ENCODE measurements around the gene SEMA5A.

The SEMA5A gene

GRCh38 chr5:9194509-9194908, 351.4 kb downstream of the SEMA5A start:
- no peak for DNase-seq

GRCh38 chr5:9192266-9192665, 353.6 kb downstream of the SEMA5A start:
- no peak for DNase-seq

- no peak for DNase-seq
Measured at GRCh38 chr5:9189681-9190080, 356.2 kb downstream of the SEMA5A start.

- DNase-seq, result no peak
Measured at GRCh38 chr5:9188956-9189355, 356.9 kb downstream of the SEMA5A start.

DNA sequence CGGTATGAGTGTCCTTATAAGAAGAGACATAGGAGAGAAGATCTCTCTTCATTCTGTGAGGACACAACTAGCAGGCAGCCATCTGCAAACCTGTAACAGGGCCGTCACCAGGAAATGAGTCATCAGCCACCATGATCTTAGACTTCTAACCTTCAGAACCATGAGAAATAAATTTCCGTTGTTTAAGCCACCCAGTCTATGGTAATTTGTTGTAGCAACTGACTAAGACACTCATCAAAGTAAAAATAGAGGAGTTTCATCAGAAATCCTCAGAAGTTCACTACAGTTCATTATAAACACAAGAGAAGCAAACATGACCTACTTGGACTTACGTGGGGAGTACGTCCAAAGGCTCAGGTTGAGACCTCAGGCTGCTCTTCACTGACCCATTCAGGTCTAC, 357.7 kb downstream of the SEMA5A start:
- DNase-seq, result no peak

DNA sequence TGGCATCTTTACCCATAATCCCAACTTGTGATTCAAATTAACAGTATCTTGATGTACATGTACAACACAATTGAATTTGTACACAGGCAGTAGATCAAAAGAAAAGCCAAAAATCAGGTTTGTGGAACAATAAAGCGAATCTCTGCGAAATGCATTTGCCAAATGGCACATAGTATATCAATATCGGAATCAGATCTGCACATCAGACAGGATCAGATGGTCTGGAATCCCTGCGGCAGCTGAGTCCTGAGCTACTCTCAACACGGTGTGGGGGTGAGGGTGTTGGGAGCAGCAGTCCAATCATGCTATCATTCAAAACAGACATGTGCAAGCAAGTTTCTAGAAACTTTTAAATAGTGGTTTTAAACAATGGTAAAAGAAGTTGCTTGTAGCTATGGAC, 358.3 kb downstream of the SEMA5A start:
- DNase-seq, result no peak

DNA sequence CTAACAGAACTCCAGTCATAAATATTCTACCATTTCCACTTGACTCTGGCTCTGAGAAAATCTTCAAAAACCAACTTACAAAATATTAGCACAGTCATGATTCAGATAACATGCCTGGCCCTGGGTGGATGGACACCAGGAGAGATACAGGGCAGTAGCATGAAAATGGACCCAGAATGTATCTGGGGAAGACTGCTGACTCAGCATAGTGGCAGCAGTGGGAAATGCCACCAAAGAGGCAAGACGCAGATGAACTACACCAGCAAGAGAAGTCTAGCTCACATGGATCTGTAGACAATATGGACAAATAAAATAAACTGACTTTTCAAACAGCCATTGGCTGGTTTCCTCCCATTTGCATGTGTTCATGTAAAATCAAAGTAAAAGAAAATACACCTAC, 359.8 kb downstream of the SEMA5A start:
- DNase-seq, result no peak

- DNase-seq, result no peak
Measured at GRCh38 chr5:9183992-9184391, 361.9 kb downstream of the SEMA5A start.

GRCh38 chr5:9182899-9183695, 362.8 kb downstream of the SEMA5A start:
- no peak for DNase-seq

DNA sequence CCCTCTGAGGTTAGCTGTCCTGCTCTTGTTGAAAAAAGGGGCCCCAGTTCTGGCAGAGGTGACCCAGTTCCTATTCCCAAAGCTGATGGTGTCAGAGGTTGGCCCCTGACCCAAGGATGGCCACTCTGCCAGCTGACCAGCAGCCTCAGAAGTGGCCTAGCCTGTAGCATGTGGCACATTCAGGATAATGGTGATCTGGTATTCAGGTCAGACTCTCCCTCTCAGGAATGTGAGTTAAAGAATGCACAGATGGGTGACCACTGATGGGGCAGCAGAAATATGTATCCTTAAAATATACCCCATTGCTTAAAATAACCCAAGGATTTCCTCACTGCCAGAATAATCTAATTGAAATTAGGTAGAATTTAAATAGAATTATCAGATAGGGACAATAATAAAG, 369.2 kb downstream of the SEMA5A start:
- DNase-seq, result no peak

GRCh38 chr5:9174446-9174845, 371.4 kb downstream of the SEMA5A start:
- DNase-seq, result no peak

GRCh38 chr5:9173281-9174048, 372.4 kb downstream of the SEMA5A start:
- no peak for DNase-seq

DNA sequence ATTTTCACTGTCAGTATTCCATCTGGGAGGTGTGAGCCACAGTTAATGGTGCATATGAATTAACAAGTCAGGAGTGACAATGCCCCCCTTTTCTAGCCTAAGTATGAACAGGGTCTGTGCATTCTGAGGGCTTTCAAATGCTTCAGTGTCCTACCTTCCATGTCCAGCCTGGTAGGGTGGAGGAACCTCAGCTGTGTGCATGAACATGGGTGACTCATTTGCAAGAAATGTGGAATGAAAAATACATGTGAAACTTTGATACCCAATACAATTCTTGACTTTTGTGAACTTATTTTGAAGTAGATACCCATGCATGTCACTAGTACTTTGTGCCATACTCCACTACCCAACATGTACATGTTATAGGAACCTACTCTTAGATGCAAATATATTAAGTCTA, 375.8 kb downstream of the SEMA5A start:
- no peak for DNase-seq

DNA sequence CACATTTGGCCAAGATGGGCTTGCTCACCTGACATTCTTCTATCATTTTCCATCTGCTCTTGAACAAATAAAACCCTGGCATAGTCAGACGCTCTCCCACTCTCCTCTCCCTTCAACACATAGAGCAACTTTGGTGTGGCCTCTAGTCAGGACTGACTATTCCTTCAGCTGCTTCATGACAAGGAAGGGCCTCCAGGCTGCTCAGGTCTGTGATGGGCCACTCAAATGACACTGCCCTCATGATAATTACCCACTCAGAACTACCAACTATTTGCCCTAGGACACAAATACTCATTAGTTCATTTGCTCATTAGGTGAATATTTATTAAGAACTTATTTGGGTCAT, 376.3 kb downstream of the SEMA5A start:
- no peak for DNase-seq

DNA sequence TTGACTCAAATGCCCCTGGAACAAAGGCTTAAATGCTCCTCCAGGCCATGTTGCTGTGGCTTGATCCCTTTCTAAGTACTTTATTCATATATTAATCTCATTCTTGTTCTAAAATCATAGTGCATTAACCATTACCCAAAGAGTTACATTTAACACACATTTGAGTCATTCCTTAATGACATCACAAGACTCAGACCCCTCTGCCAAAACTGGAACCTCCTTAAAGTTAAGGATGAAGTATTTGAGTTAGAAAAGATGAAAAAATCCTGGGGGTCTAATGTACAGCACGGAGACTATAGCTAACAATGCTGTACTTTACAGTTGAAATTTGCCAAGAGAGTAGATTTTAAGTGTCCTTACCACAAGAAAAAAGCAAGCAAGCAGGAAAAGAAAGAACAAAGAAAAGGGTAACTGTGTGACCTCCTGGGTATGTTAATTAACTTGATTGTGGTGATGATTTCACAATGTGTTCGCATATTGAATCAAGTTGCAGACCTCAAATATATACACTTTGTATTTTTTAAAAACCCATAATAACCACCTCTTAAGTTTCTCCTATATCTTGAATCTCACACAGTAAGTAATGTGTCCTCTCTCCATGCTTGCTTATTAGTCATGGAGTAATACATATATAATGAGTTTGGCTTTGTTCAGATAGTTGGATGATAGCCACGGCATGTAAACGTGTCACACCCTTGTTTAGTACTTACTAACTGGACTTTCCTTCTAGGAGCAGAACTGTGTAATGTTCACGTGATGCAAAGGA, 376.9 kb downstream of the SEMA5A start:
- DNase-seq, result no peak

DNA sequence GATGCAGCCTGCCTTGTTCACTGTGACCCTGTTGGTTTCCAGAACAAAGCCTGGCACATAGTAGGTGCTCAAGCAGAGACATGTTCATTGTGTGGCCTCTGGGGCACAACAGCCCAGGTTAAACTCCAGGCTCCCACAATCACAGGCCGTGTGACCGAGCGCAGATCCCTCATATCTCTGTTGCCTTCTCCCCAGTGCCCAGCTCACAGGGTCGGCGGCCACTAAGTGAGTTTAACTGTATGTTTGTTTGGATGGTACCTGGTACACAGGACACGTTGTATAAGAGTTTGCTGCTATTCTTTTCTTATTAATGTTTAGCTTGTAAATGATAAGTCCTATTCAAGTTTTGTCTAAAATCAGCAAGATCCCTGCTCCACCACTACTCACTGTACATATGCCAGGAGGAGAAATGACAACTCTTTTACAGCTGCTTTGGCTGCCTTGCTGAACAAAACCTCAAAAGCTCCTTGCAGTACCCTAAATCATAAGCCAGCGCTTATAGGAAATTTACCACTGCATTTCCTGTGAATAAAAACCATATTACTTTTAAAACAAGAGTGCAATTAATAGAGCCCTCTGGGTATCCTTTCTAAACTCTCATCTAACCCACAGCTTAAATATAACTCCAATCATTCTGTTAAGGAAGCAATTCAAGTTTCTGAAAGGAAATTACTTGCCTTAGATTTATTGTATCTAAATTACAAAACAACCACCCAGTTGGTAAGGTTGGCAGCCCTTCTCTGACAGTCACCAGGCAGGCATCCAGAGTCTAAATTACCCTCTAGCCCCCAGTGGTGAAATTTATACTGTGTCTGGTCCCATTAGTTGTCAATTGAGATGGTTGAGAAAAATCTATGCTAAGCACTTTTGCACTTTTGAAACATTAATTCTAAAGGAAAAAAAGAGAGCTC, 379.4 kb downstream of the SEMA5A start:
- DNase-seq, result no peak

- no peak for DNase-seq
Measured at GRCh38 chr5:9165546-9165945, 380.3 kb downstream of the SEMA5A start.

DNA sequence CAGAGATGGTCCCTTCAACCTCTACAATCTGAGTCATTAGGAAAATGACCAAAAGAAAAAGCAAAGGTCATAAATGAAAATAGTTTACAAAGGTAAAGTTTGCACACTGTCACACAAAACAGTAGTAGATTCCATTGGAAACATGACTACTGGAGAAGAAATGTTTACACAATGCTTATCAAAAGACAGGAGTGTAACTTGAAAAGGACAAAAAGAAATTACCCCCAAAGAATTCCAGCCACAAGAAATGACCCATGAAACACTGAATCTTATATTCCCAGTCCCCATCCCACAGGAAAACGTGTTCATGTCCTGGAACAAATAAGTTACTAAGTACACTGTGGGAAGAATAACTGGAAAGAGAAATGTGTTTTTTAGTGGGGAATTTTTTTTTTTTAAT, 385.1 kb downstream of the SEMA5A start:
- DNase-seq, result peak; percentile 77

GRCh38 chr5:9157811-9158210, 388.1 kb downstream of the SEMA5A start:
- no peak for DNase-seq

DNA sequence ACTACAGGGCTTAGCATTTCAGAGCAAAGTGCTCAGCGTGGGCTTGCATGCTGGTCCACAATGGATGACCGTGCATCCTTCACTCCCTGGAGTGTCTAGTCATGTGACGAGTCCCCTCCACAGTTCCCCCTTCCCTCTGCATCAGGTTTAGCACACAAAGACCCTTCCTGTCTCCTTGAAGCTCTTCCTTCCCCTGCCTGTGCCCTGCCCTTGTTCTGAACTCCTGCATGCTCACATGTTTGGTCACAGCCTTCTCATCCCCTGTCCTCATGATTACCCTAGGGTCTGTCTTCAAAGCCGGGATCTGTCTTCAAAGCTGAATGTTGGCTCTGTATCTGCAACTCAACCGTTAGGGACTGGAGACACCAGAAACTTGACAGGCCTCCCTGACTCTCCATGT, 388.9 kb downstream of the SEMA5A start:
- DNase-seq, result no peak

GRCh38 chr5:9156282-9156681, 389.6 kb downstream of the SEMA5A start:
- DNase-seq, result no peak

DNA sequence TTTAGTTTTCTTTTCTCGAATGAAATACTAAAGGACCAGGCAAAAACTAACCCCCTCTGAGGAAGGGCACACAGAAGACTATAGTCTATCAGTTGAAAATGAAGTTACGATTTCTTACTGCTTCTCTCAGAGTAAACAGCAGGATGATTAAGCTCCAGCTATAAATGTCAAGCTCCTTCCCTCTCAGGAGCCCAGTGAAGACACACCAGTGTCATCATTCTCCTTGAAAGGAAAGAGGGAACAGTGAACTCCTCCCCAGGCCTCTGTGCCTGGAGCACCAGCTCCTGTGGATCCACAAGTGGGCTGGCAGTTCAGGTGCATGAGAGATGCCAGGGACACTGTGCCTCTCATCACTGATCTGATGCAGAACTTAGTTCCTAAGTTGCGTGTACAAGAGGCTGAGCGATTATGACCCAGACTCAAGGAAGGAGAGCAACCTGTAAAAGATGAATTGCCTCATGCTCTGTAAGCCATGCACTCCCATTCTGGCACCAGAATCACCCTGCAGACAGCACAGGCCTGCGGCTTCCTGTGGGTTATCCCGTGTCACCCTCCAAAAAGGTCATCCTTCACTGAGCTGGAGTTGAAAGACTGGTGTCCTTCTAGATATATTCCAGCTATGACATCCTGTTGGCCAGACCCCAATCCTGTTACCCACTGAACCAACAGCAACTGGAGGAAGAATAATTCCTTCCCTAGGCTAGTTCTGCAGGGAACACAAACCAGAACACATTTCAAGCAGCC, 394.0 kb downstream of the SEMA5A start:
- no peak for DNase-seq
